NCI-H69 (cell line): ENCODE results near the gene EAF1.
A peak's percentile ranks its signal among the peaks of the same experiment; 100 is the strongest.
"Not testable (repeated sequence)": the region's sequence is repeated elsewhere in the genome, so short reads cannot be mapped to it uniquely, and the experiment has no call there.

Source experiments
- DNase-seq: peaks from one replicate; lab custom pipeline; 2025; lab: John Stamatoyannopoulos, UW

The EAF1 gene

DNA sequence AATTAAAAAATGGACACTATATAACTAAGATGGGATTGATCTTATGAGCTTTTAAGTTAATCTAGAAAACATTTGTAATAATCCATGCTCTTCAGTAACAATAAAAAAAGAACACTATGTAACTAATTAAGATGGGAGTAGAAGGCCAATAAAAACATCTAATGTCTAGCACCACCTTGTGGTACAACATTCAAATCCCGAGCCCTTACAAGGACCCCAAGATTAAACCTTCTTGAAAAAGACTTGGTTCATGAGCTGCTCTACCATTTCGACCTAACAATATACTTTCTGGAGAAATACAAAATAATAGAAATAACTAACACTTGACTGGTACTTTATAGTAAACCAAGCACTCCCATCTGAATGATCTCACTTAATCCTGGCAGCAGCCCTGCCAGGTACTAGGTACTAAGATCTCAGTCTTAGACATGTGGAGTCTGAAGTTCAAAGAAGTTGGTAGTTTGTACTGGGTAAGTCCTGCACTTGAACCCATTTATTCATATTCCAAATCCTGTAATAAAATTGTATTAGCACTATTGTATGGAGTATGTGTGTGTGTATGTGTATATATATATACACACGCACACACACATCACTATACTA is 21.8 kb upstream of the EAF1 start:
- DNase-seq, result peak; percentile 59

DNA sequence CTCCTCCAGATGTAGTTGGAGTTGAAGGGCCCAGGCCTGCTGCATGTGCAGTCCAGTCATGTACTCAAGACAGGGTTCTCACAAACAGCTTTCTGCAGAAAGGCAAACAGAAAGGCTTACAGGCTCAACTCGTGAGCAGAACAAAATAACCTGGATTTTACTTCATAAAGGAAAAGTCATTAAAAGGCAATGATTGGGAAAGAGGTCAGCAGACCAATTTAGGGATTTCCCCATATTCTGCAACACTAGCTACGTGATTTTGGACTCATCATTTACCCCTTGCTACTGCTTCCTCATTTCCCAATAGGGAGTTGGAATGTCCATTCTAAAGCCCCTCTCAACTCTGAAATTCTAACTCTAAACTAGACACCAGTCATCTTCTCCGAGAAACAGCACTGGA is 18.2 kb upstream of the EAF1 start:
- DNase-seq, result no peak

DNA sequence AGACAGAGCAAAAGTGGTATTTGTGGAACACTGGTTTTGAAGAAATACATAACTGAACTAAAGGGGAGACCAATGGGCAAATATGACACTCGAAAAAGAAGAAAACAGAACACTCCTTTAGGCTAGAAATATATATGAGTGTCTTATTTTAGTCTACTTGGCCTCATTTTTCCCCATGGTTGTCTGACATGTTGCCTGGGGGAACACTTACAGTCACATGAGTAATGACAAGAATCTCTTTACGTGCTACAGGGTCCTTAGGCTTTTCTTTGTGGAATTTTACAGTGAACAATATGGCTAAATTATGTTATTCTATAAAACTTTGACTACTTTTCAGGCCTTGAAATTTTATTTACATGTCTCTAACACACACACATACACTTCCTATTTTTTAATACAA is 17.6 kb upstream of the EAF1 start:
- no peak for DNase-seq

DNA sequence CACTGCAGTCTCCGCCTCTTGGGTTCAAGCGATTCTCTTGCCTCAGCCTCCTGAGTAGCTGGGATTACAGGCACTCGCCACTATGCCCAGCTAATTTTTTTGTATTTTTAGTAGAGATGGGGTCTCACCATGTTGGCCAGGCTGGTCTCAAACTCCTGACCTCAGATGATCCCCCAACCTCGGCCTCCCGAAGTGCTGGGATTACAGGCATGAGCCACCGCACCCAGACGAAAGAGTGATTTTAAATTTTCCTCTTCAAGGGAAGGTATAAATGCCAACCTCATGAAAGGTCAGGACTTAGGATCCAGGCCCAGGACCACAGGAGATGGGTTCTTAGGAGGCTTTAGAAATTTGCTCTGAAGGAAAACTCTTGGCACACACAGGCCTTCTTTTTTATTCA is 16.4 kb upstream of the EAF1 start:
- not testable (repeated sequence) for DNase-seq

DNA sequence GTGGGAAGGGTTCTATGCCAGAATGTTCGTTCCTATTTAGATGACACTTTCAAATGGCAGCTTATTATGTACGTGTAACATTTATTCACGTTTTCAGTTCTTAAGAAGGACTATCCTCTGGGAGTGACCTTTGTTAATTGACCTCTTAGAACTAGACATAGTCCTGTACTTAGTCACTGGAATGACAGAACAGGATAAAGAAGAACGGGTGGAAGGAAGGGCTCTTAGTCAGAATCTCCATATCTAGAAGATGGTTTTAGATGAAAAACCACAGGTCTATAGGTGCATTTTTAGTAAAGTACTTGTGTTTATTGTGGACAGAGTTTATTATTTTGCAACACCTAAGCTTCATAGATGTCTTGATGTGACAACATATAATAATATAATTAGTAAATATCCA is 6.5 kb upstream of the EAF1 start:
- no peak for DNase-seq

DNA sequence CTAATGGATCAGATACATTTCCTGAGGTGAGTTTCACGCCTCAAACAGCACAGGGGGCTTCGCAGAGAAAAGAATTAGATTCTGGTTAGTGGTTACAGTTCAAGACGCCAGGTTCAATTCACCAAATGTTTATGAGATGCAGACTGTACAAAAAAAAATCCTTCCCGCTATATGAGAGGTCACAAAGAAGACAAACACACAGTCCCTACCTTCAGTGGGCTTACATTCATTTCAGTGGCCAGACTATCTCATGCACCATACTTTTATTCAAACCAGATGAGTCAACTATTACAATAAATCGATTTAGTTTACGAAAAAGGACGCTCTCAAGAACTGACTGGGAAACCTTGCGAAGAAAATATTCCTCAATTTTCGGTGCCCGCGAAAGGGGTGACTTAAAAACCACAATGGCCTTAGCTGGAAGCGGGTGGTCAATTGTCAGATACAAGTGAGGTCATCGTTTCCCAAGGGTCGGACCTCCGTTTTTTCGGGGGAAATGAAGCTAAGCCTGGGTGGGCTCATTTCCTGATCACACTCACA is 749 bp upstream of the EAF1 start:
- no peak for DNase-seq

DNA sequence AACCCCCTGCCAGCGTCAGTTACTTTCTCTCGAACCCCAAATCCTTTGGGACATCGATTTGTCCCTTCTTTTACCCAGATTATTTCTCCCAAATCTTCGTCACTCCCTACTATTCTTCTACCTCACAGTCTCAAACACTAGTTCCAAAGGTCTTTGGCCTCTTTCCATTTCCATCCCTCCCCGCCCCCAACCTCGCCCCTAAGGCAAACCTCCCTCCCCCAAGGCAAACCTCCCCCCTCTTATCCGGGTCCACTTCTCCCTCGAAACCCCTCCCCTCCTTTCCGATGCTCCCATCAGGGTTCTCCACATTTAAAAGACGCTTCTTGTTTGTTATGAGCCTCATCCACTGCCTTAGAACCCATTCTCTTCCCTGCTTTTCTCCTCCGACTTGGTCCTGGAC is 583 bp downstream of the EAF1 start:
- DNase-seq, result peak; percentile 11

DNA sequence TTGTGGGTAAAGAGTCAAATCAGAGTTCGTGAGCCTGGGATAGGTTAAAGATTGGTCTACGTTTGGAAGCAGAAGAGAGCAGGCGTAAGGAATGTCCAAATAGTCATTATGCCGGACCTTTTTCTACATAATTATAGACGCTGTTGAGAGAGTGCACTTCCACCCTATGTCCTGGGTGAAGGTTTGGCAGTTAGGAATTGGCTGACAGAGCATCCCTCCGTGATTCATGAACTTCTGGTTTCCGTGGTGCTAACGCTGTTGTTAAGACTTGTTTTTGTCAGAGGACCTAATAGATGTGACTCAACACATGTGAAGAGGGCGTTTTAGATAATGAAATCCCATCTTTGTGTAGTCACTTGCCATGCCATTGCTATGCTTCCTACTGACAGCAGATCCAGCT is 1.1 kb downstream of the EAF1 start:
- peak; percentile 18 for DNase-seq

DNA sequence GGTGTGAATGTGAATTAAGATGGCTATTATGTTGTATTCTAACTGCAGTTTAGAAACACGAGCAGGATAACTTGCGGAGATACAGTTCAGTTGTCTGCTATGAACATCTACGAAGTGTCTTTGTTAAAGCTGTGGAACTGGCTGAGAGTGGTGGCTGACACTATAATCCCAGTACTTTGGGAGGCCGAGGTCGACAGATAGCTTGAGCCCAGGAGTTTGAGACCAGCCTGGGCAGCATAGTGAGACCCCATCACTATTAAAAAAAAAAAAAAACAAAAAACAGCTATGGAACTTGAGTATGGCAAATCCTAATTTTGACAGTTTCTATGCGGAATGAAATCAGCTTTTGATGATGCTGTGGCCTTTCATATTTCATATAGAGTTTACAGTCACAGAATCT is 1.7 kb downstream of the EAF1 start:
- no peak for DNase-seq

DNA sequence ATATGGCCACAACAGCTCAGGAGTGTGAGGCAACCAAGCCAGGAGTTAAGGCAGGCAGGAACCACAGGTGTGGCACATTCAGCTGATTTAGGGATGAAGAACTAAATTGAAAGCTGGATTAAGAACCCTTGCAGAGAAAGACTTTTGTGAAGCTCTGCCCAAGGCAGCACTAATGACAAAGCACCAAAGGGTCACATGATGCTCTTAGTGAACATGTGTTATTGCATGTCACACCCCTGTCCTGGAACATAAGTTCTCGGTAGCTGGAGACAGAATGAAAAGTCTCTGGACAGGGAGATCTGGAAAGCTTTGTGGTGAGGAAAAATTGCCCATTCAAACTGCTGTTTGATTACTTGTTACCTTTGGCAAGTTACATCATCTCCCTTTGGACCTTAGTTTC is 3.2 kb downstream of the EAF1 start:
- DNase-seq, result no peak

DNA sequence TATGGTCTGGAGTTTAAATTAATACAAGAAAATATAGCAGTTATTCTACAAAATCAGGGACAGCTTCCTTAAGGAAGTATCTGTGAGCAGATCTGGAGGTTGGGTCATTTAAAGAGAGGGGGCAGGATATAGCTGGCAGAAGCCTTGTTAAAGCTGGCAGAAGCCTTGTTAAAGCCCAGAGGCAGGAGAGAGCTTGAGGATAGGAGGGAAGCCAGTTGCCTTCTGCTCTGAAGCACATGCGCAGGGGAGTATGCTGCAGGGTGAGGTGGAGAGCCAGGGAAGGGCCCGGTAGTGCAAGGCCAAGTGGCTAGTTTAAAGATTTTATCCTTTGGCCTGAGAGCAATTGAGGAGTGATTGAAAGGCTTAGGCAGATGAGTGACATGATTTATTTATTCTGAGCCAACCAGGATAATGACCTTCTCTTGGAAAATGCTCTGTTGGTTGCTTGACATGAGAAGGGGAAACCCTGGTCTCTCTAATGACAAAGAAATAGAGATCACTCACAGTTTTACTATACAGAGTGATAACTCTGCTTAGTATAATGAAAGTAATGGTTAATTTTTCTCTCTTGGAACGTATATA is 3.9 kb downstream of the EAF1 start:
- no peak for DNase-seq

DNA sequence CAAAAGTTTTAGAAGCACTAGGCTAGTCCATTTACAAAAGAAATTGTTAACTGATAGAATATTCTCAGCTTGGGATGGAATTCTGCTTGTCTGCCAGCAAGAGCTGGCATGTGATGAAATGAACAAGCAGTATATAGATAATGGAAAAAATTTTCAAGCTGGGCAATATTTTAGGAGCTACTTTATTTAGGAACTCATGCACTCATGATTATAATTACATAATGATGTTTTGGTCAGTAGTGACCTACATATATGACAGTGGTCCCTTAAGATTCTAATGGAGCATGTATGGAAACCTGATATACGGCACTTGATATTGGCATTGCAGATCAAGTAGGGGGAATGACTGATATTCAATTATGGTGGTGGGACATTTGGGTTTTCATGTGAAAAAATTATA is 6.1 kb downstream of the EAF1 start:
- no peak for DNase-seq

DNA sequence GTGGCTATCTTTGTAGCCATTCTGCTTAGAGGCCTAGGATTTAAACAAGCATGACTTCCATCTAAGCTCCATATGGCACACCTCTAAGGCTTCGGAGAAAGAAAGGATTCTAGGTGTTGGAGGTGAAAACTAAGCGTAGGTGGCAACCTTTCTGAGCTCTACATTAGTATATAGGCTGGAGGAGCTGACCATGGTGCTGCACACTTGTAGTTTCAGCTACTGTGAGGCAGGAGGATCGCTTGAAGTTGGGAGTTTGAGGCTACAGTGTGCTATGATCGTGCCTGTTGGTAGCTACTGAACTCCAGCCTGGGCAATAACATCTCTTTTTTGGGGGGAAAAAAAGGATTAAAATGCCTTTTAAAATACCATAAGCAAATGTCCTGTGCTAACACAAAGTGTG is 7.4 kb downstream of the EAF1 start:
- no peak for DNase-seq

DNA sequence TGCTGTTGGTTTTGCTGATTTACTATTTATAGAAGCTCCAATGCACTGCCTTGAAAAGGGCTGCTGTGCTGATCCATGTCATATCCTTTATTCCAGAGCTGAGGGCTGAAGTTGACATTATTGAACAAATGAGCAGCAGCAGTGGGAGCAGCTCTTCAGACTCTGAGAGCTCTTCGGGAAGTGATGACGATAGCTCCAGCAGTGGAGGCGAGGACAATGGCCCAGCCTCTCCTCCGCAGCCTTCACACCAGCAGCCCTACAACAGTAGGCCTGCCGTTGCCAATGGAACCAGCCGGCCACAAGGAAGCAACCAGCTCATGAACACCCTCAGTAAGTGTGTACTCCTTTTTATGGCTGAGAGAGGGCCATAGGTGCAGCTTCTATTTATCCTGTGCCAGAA is 8.8 kb downstream of the EAF1 start:
- DNase-seq, result no peak

DNA sequence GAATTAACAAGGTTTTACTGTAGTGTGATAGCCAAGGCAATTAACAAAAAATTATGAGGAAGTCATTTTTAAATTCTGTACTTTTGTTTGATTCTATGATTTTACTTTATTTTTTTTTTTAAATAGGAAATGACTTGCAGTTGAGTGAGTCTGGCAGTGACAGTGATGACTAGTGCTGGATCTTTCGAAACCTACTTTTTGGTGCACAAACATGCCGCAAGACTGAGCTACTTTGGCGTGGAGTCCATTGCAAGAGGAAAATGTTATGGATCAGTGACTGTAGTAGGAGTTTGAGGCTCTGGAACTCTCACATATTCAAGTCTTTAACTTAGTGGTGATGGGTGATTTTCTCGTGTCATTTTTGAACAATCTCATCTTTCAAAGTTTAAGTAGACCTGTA is 11.6 kb downstream of the EAF1 start:
- DNase-seq, result no peak

DNA sequence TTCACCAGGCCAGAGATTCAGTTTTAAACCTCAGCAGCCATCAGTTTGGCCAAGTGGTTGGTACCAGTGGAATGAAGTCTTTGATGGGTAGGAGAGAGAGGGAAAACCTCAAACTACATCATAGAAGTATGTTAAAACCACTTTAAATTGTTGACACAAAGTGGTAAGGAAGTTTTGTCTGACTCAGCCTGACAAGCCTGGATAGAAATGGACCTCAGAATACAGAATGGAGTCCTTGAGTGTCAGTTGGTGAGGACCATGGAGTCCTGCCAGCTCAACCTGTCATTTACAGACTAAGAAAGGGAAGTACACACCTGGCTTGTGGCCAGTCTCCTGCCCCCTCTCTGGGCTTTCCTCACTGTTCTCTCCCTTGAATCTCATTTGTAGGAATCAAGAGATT is 12.1 kb downstream of the EAF1 start:
- DNase-seq, result no peak

DNA sequence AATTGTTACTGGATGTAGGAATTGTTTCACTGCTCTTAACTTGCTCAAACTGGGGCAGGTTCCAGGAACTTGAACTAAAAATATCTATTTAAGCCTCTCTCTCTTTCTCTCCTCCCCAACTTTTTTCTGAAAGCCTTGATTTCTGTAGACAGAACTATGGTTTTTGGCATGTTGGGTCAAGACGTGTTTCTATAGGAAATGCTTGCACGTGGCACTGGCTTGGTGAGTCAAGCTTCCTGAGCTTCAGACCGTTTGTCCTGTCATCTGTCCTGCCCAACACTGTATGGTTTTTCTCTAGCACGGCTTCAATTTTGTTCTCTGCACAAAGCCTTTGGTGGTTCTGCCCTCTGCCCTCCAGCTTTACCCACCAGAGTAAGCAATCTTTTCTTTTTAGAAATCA is 13.5 kb downstream of the EAF1 start:
- DNase-seq, result no peak

DNA sequence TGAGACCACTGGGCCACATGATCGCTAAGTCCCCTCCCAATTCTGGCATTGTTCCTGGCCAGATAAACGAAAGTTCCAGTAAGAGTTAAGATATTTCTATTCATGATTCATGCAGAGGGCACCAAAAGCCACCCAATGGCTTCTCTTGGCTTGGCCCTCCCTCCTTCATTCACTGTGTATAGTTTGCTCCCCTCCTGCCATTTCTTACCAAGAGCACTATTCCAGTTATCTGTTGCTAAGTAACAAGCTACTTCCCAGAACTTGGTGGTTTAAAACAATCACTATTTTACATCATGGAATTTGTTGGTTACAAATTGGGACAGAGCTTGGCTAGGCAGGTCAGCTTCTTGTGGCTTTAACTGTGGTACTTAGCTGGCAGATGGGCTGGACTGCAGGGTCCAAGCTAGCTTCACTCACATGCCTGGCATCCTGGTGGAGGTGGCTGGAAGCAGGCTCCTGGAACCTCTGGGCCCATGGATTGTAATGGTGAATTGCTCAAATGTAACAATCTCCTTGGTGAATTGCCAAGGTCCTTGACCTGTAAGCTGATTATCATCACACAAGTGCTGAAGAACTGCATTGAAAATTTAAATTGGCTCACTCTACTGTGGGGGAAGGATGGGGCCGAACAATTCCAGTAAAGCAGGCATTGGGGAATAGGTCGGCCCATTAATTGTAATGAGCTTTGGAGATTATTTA is 16.6 kb downstream of the EAF1 start:
- DNase-seq, result no peak

DNA sequence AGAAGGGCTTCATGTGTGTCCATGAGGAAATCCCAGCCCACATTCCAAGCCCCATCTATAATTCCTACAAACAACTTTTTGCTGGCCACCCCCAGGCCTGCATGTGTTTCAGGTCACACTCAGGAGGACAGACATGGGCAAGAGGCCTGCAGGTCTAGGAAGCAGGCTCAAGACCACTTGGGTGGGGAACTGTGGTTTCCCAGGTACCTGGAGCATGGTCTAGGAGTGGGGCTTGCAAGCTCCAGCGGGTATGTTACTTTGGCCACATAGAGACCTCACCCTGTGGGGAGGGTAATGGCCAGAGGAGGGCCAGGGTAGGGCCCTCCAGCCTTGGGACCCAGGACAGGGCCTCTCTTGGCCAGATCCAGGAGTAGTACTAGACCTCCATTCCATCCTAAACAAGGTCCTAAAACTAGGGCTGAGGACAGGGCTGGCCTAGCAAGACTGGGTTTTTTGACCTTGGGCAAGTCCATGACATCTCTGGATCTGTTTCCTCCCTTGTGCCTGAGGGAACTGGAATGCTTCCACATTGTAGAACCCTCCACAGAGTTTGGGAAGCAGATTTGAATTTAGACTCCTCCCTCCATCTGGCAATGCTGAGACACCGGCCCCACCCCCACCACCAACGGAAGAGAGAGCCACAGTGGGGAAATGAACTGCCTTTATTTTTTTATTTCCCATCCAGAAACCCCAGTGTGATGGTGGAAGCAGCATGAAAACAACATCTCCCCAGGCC is 22.3 kb downstream of the EAF1 start:
- DNase-seq, result no peak

DNA sequence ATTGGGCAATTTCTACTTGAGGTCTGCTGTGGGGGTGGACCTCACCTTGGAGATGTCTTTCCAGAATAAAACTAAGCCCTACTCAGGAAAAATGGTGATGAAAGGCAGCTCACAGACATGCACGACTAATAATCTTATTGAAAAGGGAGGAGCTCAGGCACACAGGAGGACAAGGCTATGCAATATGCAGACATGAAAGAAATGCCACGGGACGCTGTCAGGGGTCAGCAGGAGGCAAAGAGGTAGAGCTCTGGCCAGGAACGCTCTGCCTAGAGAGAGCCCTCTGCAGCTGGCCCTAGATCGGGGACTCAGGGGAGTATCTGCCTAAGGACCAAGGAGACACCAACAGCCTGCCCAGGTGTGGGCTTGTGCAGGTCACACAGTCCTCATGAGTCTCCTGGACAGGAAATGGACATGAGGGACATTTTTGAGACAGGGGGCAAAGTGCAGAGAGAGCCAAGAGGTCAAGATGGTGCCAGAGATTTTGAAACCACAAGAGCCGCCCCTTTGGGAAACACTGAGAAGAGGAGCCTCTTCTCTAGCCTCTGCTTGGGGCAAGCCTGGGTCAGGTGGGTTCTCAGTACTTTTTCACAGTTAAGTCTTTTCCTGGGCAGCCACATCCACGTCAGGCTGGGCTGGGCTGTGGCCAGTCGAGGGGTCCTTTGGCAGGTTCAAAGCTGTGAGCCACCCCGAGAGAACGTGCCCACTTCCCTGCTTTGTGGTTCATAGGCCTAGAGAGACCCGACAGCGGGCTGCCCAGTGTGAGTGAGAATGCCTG is 23.2 kb downstream of the EAF1 start:
- DNase-seq, result no peak

DNA sequence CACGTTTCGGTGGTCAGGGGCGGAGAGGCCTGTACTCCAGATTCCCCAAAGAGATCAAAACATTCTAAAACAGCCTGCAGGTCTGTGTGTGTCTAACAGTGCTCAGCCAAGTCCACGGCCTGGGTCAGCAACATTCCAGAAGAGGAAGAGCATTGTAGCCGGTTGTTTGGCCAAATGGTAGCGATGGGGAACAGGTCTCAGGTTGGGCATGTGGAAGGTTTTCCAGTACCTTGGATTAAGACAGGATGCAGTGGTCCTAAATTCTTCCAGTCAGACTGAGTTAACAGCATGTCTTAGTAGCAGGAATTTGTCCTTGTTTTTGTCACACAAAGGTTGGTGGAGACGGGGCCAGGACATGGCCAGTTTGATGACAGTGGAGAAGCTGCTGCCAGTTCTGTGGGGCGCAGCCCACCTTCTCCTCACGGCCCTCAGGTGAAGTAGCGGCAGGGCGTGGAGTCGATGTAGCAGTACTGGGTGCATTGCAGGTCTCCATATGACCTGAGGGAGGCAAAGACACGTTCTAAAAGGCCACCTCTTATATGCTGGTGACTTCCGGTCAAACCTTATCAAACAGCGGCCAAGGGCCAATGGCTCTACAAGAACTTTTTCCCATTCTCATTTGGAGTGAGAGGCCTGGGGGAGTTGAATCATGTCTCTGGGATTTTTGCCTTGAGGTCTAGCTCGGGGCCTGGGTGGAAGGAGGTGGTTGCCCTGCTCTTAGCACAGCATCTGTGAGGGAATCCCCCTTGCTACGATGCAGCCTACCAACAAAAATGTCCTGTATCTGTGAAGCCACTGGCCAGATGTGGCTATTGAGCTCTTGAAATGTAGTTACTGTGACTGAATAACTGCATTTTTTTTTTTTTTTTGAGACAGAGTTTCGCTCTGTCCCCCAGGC is 24.1 kb downstream of the EAF1 start:
- no peak for DNase-seq
